ENCODE measurements around the gene TNS3.
"Not testable (repeated sequence)": the region's sequence is repeated elsewhere in the genome, so short reads cannot be mapped to it uniquely, and the experiment has no call there.

Gene TNS3

GRCh38 chr7:47602272-47603004 is 20.5 kb upstream of the TNS3 start:
- no peak for DNase-seq (ENCODE audit: low read depth)

DNA sequence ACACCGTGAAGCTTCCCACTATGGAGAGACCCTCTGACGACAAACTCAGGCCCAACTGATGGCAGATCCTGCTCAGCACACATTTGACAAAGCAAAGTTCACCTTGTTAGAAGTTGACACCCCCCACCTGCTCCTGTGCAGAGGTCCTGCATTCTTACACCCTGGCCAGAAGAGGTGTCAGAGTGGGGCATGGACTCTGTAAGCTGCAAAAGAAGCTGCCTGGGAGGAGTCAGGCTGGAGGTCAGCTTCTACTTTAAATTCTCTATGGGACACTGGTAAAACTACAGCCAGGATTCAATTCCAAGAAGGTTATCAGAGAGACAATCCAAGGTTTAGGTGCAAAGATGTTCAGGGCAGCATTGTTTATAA is 20.0 kb upstream of the TNS3 start:
- no peak for DNase-seq (ENCODE audit: low read depth)

GRCh38 chr7:47601119-47601880 is 19.4 kb upstream of the TNS3 start:
- peak; percentile 68 for DNase-seq (ENCODE audit: low read depth)

GRCh38 chr7:47600199-47601118 is 18.5 kb upstream of the TNS3 start:
- peak; percentile 58 for DNase-seq (ENCODE audit: low read depth)

- no peak for DNase-seq (ENCODE audit: low read depth)
Observed at GRCh38 chr7:47597379-47597778, 15.5 kb upstream of the TNS3 start.

DNA sequence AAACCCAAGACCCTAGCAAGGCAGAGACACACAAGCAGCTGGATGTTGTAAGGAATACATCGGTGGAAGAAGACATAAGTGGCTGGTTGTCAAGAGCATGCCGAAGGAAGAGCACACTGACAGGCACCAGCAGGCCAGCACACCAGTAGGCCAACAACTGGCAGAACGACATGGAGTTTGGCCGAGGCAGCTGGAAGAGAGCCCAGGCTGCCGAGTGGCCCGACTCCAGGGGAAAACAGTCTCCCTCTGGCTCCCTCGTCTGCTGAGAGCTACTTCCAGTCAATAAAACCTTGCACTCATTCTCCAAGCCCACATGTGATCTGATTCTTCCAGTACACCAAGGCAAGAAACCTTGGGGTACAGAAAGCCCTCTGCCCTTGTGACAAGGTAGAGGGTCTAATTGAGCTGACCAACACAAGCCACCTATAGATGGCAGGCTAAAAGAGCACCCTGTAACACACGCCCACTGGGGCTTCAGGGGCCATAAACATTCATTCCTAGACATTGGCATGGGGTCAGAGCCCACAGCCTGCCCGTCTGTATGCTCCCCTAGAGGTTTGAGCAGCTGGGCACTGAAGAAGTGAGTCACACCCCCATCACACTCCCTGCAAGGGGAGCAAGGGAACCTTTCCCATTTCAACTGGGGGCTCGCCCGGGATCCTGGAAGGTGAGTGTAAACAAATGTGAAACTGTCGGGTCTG is 14.7 kb upstream of the TNS3 start:
- DNase-seq (ENCODE audit: low read depth), result no peak

GRCh38 chr7:47594406-47594805 is 12.5 kb upstream of the TNS3 start:
- no peak for DNase-seq (ENCODE audit: low read depth)

- no peak for DNase-seq (ENCODE audit: low read depth)
Observed at GRCh38 chr7:47591655-47592572, 10.0 kb upstream of the TNS3 start.

DNA sequence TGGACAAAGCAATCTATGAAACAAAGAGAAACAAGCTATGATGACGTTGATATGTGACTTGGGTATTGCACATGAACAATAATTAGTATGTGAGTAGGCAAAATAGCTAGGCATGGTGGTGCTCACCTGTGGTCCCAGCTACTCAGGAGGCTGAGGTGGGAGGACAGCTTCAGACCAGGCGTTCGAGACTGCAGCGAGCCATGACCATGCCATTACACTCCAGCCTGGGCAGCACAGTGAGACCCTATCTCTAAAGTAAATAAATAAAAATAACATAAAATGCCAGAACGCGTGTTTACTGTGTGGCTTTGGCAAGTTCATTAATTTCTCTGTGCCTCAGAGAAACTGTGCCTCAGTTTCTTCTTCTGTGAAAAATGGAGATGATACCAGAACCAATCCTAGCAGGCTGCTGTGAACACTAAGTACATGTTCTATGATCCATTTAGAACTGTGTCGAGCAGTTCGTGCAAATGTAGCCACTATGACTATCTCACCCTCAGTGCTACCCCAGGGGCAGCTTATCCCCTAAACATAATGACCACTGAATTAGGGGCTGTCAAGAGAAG is 9.3 kb upstream of the TNS3 start:
- DNase-seq (ENCODE audit: low read depth), result no peak

GRCh38 chr7:47590215-47590614 is 8.3 kb upstream of the TNS3 start:
- not testable (repeated sequence) for DNase-seq (ENCODE audit: low read depth)

DNA sequence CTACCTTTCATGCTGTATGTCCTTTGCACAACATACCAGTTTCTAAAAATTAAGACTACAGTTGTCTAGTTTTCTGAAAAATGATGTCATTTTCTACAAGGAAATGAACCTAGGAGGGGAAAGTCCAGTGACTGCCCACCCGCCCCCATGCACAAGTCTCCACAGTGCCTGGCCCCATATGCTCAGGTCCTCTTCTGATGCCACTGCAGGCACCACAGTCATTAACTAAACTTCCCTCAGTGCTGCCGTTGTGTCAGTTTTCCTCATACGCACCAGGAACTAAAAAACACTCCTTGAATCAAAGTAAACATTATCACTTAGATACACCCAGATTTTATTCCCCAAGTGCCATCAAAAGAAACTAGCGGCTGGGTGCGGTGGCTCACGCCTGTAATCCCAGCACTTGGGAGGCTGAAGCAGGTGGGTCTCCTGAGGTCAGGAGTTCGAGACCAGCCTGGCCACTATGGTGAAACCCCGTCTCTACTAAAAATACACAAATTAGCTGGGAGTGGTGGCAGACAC is 6.9 kb upstream of the TNS3 start:
- DNase-seq (ENCODE audit: low read depth), result no peak

DNA sequence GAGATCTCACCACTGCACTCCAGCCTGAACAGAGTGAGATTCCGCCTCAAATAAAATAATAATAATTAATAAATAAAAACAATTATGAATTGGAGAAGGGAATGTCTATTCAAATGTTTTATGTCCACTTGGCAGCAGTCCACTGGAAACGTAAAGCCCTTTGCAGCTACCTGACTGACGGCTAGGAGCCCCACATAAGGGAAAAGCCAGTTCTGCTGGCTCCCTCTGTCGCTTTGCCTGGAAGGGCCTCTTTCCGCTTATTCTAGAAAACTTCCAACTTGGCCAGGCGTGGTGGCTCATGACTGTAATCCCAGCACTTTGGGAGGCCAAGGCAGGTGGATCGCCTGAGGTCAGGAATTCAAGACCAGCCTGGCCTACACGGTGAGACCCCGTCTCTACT is 6.1 kb upstream of the TNS3 start:
- DNase-seq (ENCODE audit: low read depth), result no peak

GRCh38 chr7:47587351-47587750 is 5.4 kb upstream of the TNS3 start:
- no peak for DNase-seq (ENCODE audit: low read depth)

- no peak for DNase-seq (ENCODE audit: low read depth)
Observed at GRCh38 chr7:47586925-47587324, 5.0 kb upstream of the TNS3 start.

GRCh38 chr7:47586161-47586670 is 4.3 kb upstream of the TNS3 start:
- not testable (repeated sequence) for DNase-seq (ENCODE audit: low read depth)

GRCh38 chr7:47584536-47584895 is 2.6 kb upstream of the TNS3 start:
- no peak for DNase-seq (ENCODE audit: low read depth)

DNA sequence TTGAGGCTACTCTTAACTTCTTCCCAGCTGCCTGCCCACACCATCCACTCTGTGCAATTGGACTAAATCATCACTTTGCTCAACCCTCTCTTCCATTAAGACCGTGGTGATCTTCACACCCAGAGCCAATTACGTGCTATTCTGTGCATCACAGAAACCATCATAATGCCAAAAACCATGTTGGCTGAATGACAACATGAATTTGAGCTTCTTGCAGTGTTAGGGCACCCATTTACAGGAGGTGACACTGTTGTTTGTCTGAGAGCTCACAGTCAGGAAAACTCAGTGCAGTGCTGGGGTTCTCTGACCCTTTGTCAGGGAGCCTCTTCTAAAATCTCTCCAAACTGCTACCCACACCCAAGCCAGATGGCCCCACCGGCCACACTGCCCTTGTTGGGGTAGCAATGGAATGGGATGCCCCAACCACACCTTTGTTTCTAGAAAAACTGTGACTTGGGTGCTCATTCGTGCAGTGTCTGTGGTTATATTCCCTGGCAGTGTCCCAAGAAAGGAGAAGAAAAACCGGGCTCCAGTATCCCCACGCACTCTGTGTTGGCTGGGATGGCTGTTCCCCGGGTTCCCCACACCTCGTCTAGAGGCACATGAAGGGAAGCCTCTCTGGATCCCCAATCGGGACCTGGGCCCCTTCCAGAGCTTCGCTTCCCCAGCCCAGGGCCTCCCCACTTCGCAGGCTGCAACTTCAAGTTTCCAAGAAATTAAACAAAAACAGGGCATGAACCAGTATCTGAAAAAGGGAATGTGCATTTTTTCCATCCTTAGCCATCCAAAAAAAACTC is 2.0 kb upstream of the TNS3 start:
- no peak for DNase-seq (ENCODE audit: low read depth)

DNA sequence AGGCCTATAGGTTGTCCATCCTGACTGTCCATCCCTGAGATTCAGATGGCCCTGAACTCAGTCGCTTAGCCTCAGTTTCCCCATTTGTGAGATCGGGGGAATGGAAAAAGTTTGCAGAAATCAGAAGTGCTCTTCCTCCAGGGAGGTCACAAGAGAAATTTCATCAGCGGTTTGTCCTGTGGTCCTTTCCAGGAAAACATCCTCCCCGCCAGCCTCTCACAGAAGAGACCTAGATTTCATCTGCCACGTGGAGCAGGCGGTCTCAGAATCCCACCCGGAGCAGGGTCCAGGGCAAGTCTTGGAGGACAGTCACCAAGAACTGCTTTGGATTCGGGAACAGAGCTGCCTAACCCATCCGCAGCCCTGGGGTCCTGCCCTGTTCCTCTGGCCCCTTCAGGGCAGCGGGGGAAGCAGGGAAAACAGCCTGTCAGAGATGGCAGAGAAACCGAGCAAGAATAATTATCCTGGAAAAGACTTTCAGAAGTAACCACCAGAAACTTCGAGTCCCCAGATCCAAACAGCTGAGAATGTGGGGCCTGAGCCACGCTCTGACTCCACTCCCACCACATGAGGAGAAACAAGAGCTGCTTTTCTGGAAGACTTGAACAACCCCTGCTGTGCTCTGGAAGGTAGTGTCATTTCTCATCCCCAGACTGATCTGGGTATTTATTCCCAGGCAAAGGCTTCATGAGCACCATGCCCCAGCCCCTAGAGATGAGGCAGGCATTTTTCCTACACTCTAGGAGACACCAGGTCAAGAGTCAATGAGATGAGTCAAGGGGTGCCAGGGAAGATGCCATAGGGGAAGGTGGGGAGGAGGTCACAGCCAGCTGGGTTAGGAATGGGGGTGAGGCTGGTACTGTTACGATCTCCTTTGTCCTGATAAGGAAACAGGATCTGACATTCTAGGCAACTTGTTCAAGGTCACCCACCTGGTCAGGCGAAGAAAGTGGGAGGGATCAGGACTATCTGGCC is 1.1 kb upstream of the TNS3 start:
- no peak for DNase-seq (ENCODE audit: low read depth)

All from GM04503 (cell line).